ENCODE measurements around the gene SCN4B. TPM values are rescaled to one million over a fixed set of nuclear protein-coding genes. Genes with fewer than 3 reads are reported as not detected.

SCN4B gene
- total and polyA plus RNA-seq, 10 of the 15 experiments (the other 5 are each of a cell fraction or from before 2014, with no cell fraction given), result 0.01 to 0.49 (median 0.04) TPM; not detected in 5

DNA sequence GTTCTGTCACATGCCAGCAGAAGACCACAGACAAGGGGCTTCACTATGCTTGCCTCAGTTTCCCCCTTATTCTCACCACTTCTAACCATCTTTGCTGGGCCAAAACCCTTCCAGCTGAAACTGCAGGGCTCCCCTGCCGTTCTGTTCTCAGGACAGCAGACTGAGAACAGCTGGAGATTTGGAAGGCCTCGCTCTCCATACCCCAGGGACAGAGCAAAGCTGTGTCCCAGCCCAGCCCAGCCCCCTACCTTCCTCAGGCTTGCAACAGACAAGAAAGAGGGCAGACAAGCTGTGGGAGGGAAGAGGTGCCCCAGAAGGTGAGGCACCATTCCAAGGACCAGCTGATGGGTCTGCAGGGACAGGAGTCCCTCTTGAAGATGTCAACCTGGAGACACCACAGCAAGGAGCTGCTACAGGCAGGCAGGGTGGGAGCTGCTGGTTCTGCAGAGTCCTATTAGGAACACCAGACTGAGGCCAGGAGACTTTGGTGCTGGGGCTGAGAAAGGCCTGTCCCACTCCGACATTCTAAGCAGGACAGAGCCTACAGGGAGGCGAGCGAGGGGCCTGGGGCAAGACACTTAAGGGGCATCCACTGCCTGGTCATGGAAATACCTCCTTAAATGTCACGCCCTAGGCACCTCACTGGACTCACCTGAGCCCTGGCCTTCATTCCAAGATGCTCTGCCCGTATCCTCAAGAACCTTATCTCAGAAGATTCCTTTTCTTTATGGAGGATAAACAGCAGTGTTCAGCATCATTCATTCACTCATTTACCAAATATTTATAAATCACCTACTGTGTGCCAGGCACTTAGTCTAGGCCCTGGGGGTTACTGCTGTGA lies 16.9 kb upstream of the SCN4B start:
- BruUV-seq (replicated peaks), result no TSS peak
- no peak overlapping the region for H3K27ac ChIP-seq (ENCODE audit: control insufficient read depth, insufficient read depth)
- no peak for ATAC-seq
- no peaks in the 10 kb centered on the region for H3K9me3 ChIP-seq (replicated peaks; ENCODE audit: control insufficient read depth, insufficient read depth, low read length)
- TF ChIP-seq SMAD1 (IDR thresholded peaks at IDR 0.05; ENCODE audit: low read depth, partially characterized antibody) (no peak), SPI1 (IDR thresholded peaks at IDR 0.05; ENCODE audit: borderline replicate concordance, insufficient read depth, low read depth, low read length) (no peak), FOS (IDR thresholded peaks at IDR 0.05; ENCODE audit: borderline replicate concordance, extremely low read depth, insufficient read length) (no peak), RB1 (IDR thresholded peaks at IDR 0.05; ENCODE audit: borderline replicate concordance) (no peak), MTA2 (IDR thresholded peaks at IDR 0.05; ENCODE audit: low read depth) (no peak), HDGF (IDR thresholded peaks at IDR 0.05) (no peak), TCF3 (IDR thresholded peaks at IDR 0.05; ENCODE audit: borderline replicate concordance, insufficient read depth, low read depth, low read length) (no peak), MXI1 (IDR thresholded peaks at IDR 0.05; ENCODE audit: low read depth, low read length) (no peak), CHD1 (IDR thresholded peaks at IDR 0.05; ENCODE audit: low read depth, low read length) (no peak), BCL11A (IDR thresholded peaks at IDR 0.05; ENCODE audit: low read depth, low read length) (no peak)
- TF ChIP-seq, protein P1, sequence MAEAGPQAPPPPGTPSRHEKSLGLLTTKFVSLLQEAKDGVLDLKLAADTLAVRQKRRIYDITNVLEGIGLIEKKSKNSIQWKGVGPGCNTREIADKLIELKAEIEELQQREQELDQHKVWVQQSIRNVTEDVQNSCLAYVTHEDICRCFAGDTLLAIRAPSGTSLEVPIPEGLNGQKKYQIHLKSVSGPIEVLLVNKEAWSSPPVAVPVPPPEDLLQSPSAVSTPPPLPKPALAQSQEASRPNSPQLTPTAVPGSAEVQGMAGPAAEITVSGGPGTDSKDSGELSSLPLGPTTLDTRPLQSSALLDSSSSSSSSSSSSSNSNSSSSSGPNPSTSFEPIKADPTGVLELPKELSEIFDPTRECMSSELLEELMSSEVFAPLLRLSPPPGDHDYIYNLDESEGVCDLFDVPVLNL (IDR thresholded peaks at IDR 0.05; ENCODE audit: low read depth, low read length), result no peak
- TF ChIP-seq, protein P2, sequence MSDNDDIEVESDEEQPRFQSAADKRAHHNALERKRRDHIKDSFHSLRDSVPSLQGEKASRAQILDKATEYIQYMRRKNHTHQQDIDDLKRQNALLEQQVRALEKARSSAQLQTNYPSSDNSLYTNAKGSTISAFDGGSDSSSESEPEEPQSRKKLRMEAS (IDR thresholded peaks at IDR 0.05; ENCODE audit: low read depth, low read length), result no peak
- H3K27me3 ChIP-seq (replicated peaks in 1 of 2; ENCODE audit: control insufficient read depth in 2 of 2, insufficient read depth in 2 of 2, low read length in 1 of 2), result peaks cover 0 to 3% of the 10 kb centered on the region in 2 experiments; a peak in 2 of 4 replicates
- no peak overlapping the region for H3K9ac ChIP-seq (ENCODE audit: control insufficient read depth, insufficient read depth, low read length)
- no peak overlapping the region for H3K4me3 ChIP-seq
- no peaks in the 10 kb centered on the region for H4K20me1 ChIP-seq (ENCODE audit: control insufficient read depth, insufficient read depth)
- no peaks in the 10 kb centered on the region for H3K79me2 ChIP-seq (ENCODE audit: control insufficient read depth, insufficient read depth, low read length)
- no peak overlapping the region for H2AFZ ChIP-seq (ENCODE audit: control insufficient read depth, low read depth, low read length)
- WGBS (ENCODE audit: insufficient coverage, insufficient replicate concordance, low lambda C conversion rate, missing lambda C conversion rate), result 0% methylated on average over 7 of the region's 7 CpGs
- H3K36me3 ChIP-seq (ENCODE audit: control insufficient read depth in 2 of 2, insufficient read depth in 2 of 2, low read length in 1 of 2), result no peaks in the 10 kb centered on the region
- ChIA-PET CTCF (interaction anchor here (1.0 to 4.2 kb wide), 7 partner anchors 12 to 211 kb away, joined by 3 to 85 read pairs (median 10); no protein-coding TSS in a partner anchor), SMC1A (ENCODE audit: uncharacterized antibody, unreplicated experiment) (interaction anchor here (1.6 to 4.3 kb wide), 3 partner anchors 24 to 362 kb away, joined by 3 to 49 read pairs (median 3); no protein-coding TSS in a partner anchor), RAD21 (ENCODE audit: unreplicated experiment) (interaction anchor here (0.9 to 3.8 kb wide), 4 partner anchors 23 to 223 kb away, joined by 3 to 52 read pairs (median 4); no protein-coding TSS in a partner anchor), POLR2A (no interaction called here)
- intact Hi-C loops (cut with micrococcal nuclease; ENCODE audit: unreplicated experiment), result no loop called here
- in situ Hi-C loops (cut with MboI), result no loop called here
- H3K4me2 ChIP-seq (ENCODE audit: control insufficient read depth, insufficient read depth), result no peak overlapping the region
- DNase-seq (ENCODE audit: low read depth, low spot score), result no peak
- H3K4me1 ChIP-seq (ENCODE audit: control insufficient read depth, insufficient read depth, low read length), result no peaks in the 10 kb centered on the region
- no peak for FAIRE-seq

Measured in GM12878 (cell line).